ENCODE measurements around the gene ANTXR1.

The ANTXR1 gene

DNA sequence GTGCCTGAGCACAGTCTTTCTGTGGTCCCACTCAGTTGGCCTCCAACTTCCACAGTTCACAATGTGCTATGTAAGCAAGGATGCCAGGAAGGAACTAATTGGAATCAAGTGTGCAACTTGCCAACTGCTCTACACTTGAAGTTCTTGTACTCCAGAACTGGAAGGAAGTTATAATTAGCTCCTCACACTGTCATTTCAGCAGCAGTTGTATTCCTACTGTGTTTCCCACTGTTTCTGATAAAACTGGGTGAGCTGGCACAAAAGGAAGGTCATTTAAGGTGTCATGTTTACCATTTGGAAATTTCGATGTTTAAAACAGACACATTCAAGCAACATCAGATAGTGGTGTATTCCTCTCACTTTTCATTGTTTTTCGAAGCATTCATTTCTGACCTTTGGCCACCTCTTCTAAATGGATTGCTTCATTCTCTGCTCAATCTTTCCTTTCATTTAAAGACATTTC lies 84.2 kb downstream of the ANTXR1 start:
- DNase-seq (ENCODE audit: low read depth): no peak

DNA sequence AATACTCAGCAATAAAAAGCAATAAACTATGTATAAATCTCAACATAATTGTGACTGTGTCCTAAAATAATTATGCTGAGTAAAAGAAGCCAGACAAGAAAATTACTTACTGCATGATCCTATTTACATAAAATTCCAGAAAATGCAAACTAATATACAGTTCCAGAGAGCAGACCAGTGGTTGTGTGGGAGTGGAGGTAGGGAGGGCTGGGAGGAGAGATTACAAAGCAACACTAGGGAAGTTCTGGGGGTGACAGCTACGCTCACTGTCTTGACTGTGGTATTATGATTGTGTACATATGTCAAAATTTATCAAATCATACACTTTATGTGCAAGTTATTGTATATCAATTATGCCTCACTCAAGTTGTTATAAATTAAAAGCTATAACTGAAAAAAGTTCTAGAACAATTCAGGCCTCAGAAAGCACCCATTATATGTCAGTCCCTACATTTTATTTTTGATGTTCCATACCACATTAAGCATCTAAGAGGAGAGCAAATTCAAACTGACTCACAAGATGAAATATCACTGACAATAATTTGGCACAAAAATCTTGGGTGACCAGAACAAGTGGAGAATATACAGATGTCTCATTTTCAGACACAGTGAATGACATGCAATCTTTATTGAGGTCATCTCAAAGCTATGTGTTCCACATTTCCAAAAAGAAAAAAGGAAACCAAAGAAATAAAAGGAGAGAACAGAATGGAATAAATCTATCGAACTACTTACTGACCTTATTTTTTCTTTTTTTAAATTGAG lies 85.1 kb downstream of the ANTXR1 start:
- DNase-seq (ENCODE audit: low read depth): no peak

DNA sequence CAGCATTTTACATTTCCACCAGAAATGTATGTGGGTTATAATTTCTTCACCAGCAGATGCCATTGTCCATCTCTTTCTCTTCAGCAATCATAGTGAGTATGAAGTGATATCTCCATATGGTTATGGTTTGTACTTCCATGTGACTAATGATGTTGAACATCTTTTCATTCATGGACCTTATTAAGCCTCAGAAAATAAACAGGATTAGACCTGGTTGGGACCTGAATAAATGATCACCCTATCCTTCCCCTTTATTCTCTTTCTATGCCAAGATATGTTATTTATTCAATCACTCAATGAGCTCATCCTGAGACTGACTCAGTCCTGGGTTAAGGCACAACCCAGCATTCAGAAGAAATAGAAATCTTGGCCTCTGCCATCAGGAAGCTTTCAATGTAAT lies 86.6 kb downstream of the ANTXR1 start:
- DNase-seq (ENCODE audit: low read depth): peak; percentile 53

DNA sequence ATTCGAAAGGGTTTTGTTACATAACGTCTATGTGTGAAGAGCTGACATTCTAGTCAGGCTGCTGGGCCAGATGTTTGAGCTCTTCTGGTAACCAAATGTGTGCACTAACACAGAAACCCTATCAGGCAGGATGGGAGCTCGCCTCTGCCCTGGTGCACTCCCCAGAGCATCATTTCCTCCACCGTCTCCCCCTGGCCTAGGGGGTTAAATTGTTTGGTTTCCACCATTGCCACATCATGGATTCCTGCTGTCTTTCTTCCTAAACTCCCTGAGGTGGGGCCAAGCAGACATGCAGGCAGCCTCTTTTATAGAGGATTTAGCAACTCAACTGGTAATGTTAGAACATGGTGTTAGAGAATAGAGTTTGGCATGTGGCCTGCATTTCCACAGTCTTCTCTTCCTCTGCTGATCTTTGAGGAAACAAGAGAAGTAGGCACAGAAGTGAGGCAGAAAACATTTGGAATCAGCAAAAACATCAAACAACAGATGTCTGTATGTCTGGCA lies 87.3 kb downstream of the ANTXR1 start:
- no peak for DNase-seq (ENCODE audit: low read depth)

DNA sequence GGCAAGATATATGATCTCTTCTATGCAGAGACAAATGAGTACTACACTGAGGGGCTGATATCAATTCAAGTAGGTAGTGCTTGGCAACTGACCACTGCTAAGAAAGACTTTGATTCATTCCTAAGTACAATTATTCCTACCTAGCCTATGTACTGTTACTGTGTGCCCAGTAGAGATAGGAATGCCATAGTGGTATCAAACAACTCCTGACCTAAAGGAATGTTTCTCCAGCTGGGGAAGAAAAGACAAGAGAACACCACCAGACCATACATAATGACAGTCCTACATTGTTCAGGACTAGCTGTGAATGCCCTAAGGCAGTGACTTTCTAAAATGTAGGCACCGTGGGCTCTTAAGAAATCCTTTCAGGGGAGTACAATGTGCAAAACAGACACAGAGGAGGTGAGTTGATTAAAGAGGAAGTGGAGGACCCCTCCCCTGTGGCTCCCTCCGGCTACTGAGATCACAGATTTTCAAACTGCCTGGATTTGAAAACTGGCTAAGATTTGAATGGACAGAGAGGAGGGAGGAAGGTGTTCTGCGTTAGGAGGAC lies 89.1 kb downstream of the ANTXR1 start:
- no peak for DNase-seq (ENCODE audit: low read depth)

DNA sequence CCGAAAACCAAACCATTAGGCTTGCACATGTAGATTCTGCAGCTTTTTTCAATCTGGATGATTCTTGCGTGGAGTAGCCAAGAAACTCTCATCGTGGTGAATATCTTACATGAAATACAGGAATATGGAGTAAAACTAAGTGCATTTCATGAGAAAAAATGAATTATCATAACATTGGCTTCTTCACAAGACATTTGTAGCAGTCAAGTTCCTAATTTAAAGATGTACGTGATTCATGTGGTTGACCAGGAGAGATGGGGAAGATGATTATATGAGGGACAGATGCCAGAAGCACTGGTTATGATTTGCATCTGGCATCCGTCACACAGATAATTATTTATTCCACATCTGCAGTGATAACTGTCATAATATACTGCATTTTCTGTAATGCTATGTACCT lies 90.4 kb downstream of the ANTXR1 start:
- no peak for DNase-seq (ENCODE audit: low read depth)

DNA sequence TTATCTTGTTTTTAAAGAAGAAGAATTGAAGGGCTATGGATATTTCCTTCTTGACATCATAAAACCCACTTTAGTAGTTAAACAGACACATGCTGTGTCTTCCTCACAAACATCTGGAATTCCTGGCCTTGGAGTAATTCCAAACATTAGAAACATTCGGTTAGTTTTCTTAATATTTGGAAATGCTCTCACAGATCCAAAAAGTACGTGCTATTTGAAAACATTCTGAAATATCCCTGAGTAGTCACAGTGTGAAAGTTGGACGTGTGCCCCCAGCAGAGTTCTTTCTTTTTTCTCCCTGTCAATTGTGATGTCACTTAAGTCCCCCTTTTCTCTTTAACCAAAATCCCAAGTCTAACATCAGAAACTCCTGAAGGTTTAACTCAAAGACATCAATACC lies 91.3 kb downstream of the ANTXR1 start:
- DNase-seq (ENCODE audit: low read depth): no peak

DNA sequence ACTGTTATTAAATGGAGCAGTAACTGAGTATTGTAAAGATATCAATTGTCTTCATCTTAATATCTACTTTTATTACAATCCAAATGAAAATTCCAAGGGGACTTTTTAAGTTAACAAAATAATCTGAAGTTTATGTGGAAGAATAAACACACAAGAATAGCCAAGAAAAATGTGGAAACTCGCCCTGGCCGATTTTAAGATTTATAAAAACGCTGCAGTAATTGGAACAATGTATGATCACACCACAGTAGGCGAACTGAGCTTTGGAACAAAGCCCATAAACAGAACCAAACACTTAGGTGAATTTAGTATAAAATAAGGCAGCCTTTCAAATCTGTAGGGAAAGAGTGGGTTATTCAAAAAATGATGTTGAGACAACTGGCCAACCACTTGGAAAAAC lies 96.3 kb downstream of the ANTXR1 start:
- DNase-seq (ENCODE audit: low read depth): no peak

DNA sequence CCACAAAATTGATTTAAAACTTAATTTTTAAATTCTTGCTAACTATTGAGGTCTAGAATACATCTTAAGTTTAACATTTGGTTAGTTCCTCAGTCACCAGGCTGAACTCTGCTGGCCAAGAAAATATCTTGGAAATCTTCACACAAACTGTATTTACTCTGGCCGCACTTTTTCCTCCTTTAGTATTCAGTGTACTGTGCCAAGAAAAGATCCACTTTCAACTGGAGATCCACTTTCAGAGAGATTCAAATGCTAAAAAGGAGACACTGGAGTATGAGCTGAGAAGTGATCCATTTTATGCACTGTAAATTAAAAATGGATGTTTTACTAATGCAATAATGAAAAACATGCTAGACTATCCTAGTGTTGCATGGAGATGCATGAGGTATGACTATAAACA lies 98.1 kb downstream of the ANTXR1 start:
- no peak for DNase-seq (ENCODE audit: low read depth)

DNA sequence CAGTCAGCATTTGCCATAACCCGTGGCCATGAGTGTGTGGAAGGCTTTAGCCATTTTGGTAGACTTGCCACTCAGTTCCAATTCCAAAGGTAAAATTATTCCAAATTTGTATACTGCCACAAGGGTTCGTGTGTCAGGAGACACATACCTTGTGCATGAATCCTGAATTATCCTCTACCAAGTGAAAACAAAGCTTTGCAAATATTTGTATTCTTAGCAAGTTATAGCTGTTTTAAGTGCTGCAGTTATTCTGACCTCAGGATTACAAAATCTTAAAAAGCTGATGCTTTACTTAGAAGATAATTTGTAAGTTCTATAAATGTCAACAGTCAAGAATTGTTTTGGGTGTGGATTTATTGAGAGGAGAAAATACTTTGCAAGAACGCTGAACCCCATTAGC lies 100.6 kb downstream of the ANTXR1 start:
- no peak for DNase-seq (ENCODE audit: low read depth)

DNA sequence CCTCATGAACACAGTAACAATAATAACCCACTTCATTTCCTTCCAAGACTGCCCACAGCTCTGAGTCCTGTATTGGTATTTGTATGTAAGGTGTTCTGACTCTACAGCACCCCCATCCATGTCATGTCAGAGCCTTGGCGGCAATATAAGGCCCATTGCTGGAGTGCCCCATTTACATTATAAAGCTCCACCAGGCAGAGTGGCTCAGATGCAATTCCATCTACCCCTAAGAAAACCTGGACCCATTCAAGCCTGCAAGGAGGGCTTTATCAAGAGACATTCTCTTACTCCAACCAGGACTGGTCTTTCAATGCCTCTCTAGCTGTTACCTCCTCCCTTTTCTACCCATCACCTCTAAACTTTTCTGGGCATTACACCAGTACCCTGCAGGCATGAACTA lies 101.6 kb downstream of the ANTXR1 start:
- DNase-seq (ENCODE audit: low read depth): no peak

DNA sequence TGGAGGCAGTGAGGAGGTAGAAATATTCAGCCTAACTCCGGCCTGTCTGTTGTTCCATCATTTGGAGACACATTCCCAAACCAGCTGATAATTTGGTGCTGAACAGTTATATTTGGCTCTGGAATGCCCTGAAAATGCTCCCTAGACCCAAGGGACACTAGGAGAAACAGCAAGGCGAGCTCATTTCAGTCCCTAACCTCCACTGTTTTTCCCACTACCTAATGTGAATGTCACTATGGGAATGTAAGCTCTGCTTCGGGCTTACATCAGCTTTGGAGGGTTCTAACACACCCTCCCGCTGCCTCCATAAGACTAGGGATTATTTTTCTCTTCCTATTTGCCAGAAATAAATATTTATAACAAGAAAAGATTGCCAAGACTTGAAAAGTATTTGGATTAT lies 103.5 kb downstream of the ANTXR1 start:
- DNase-seq (ENCODE audit: low read depth): no peak

DNA sequence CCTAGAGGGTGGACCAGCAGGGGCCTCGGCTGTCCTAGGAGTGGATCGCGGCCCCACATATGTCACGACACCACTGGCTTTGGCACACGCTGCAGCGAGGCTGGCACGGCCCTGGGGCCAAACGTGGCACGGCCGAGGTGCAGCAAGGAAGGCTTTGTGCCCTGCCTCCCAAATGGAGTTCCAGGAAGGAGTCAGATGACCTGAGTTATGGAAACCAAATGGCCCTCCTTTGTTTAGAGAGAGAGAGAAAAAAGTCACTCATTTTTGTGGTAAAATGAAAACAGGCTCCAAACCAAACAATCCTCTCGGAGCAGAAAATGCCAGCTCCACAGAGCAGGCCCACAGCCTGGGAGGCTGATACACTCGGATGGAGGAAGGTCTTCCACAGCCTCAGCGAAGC lies 105.6 kb downstream of the ANTXR1 start:
- DNase-seq (ENCODE audit: low read depth): no peak

DNA sequence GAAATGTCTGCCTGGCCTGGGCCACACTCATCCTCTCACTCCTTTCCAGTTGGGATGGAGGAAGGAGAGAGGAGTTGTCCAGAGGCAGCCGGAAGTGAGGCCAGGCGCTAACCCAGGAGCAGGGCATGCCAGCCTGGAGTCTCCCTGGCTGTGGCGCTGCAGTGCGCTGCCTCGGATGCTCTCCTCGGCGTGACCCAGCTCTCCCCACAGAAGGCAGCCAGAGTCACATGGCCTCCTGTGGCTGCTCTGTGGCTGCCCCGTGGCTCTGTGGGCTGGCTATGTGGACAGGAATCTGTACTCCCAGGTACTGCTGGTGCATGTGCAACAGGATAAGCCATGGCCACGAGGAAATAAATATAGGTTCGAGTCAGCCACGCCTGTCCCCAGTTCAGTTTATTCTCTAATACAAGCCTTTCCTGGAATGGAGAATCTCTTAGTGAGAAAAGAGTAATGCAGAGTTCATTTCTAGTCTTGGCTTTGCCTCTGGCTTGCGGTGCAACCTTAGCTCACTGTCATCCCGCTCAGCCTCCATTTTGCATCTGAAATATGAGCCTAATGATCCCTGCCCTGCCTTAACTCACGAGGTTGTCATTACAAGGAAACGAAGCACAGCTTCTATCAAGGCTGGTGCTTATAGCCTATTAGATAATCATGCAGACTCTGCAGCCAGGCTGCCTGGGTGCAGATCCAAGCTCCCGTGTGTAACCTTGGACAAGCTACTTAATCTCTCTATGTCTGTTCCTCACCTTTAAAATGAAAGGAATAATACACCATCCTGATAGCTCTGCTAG lies 106.3 kb downstream of the ANTXR1 start:
- DNase-seq (ENCODE audit: low read depth): no peak

DNA sequence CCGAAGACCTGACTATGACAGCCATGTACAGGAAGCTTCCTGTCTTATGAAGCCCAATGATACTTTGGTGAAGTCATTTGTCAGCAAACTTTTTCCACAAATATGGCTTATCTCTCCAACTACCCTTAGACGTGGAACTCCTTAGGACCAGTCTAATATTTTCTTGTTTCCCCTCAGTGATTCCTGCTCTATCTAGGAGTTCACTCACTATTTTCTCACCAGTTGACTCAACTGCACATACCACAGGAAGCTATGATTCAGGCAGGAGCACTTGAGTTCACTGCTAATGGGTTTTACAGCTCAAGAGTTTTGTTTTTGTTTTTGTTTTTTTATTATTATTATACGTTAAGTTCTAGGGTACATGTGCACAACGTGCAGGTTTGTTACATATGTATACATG lies 109.3 kb downstream of the ANTXR1 start:
- peak; percentile 86 for DNase-seq (ENCODE audit: low read depth)

DNA sequence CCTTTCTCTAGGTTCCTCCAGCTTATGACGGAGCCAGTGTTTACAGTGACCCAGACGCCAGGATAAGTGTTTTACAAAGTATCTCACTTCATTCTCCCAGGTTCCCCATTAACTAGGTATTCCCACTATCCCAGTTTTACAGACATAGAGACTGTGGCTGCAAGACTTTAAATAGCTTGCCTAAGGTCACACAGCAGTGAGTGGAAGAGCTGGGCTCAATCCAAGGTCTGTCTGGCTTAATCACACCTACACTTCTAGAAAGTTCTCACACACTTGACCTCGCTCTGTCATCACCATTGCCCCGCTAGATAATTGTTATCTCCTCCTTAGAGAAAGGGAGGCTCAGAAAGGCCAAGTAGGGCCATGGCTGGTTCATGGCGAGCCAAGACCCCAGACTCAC lies 110.2 kb downstream of the ANTXR1 start:
- no peak for DNase-seq (ENCODE audit: low read depth)

DNA sequence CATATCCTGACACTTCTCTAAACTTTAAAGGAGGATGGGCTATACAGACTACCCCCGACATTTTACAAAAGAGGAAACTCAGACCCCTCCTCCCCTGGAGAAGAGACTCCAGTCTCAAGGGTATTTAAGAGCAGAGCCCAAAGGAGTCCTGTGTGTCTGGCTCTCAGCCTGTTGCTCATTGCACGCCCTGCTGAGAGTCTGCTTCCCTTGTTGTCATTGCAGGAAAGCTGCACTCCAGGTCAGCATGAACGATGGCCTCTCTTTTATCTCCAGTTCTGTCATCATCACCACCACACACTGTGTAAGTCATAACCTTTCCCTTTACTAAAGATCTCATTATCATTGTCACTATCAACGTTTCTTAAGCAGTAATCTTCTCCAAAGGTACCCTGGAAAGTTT lies 111.4 kb downstream of the ANTXR1 start:
- DNase-seq (ENCODE audit: low read depth): no peak

DNA sequence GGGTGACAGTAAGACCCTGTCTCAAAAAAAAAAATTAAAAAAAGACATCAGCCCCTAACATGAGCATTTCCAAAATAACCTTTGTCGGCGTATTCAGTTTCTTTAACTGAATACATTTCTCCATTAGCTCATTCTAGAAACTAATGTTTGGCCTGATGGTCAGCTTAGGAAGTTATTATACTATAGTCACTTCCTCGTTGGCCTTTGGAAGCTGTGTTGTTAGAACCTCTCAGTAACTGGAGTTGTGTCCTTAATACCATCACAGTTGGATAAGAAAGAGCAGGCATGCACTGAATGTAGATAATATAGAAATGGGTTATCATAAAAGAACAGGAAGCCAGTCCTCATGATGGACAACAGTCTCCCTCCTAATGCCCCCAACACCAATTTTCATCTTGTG lies 112.8 kb downstream of the ANTXR1 start:
- no peak for DNase-seq (ENCODE audit: low read depth)

DNA sequence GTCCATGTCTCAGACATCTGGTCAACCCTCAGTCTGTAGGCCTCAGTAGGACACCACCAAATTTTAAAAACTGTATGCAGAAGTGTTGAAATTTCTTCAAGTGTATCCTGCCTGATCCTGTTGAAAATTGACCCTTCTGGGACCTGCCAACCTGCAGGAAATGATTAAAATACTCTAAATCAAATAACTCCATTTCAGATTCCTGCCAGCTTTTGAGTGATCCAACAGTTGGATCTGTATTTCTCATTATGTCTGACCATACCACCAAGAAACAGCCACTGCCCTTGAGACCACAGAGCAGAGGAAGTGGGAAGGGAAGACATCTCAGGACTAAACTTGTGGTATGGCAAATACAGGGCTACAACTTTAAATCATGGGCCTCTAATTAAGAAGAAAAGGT lies 113.4 kb downstream of the ANTXR1 start:
- no peak for DNase-seq (ENCODE audit: low read depth)

DNA sequence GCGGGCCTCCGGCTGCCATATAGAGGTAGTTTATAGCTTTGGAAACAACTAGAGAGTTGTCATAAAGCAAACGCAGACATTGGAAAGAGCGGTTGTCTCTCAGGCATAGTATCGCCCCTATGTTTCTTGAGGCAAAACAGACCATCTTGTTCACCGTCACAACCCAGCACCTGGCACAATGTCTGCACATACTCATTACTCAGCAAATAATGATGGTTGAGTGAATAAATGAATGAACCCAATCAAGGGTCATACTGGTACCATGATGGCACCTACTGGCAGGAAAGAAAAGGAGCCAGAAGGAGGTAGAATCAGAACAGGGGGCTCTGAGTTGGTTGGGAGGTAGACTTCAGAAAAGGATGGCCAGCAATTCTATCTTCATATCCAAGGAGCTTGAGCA lies 118.5 kb downstream of the ANTXR1 start:
- no peak for DNase-seq (ENCODE audit: low read depth)

DNA sequence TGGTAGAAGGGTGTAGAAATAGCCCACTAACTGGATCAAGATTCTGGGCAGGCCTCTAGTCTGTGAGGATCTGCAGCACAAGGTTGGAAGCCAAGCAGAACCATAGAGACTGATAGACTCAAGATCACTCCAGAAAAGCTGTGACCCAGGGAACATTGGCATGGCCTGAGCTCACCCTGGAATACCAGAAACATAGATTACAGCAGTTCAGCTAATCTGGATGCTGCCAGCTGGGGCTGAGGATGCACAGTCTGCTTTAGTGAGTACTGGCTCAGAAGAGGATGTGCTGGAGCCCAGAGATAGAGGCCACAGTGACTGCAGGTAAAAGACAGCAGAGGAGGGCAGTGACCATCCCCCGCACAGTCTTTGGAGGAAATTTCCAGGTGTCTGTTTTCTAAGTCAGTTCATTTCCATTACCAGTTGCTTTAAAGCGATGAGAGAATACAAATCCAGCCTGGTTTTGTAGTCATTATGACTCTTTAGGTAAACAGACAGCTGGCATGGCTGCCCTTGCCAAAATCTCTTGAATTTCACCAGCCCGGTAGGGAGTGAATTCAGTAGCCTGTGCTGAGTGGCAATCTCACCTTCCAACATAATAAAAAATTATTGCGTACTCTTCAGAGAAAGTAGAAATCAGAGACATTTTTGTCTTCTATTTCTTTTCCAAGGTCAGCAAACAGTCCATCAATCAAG lies 119.2 kb downstream of the ANTXR1 start:
- DNase-seq (ENCODE audit: low read depth): no peak

DNA sequence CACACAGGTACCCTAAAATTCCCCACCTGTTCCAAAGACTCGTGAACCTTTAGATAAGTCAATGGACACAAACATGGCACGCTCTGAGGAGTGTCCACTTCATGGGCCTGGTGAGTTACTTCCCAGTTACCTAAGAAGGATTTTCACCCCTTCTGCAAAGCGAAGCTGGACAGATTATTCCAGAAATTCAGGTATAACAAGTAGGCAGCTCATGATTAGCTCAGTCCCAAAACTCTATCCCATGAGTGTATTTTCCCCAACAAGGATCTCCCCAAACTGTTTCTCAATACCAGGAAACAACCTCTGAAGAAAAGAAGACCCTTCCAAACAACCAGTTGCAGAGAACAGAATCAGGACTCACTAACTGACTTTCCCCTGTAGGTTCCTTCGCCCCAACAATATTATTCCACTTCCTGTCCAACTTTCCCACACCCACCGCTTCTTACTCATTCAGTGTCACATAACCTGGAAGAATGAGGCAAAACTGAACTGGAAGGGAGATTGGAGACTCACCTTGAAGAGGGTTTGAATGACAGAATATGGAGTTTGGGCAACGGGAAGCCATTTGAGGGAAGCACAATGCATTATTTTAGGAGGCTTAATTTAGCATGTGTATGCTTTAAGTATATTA lies 120.1 kb downstream of the ANTXR1 start:
- DNase-seq (ENCODE audit: low read depth): peak; percentile 31

Data from ELR (cell line).